Effector memory CD8-positive, alpha-beta T cell (primary cell): ENCODE measurements around the gene SHISA7.

Experiments used
- ATAC-seq: fragments of 150-1000 bp; cut with Tn5 transposase; replicated peaks from 2 replicates; pipeline ENCODE4 v1.10.0; 2021; ENCODE audit warnings: mild to moderate bottlenecking, moderate library complexity
- DNase-seq, 3 experiments: peaks; one replicate each; pipeline ENCODE4 v3.0.0; 2021
- H3K27ac Mint-ChIP-seq, 2 donors: one replicate each; pipeline ENCODE4 v1.8.0; 2022; ENCODE audit warnings: mild to moderate bottlenecking in 2 of 2, mixed read lengths in 2 of 2, moderate library complexity in 2 of 2
- H3K27me3 Mint-ChIP-seq, 2 donors: one replicate each; pipeline ENCODE4 v1.8.0; 2022; ENCODE audit warnings: mixed read lengths in 2 of 2
- H3K36me3 Mint-ChIP-seq: one replicate; pipeline ENCODE4 v1.8.0; 2022; ENCODE audit warnings: mild to moderate bottlenecking, moderate library complexity, mixed read lengths; ENCODE audit not compliant: insufficient read depth
- H3K4me1 Mint-ChIP-seq, 2 donors: one replicate each; pipeline ENCODE4 v1.8.0; 2022; ENCODE audit warnings: low read depth in 2 of 2, mixed read lengths in 2 of 2
- H3K4me3 Mint-ChIP-seq, 2 donors: one replicate each; pipeline ENCODE4 v1.8.0; 2022; ENCODE audit warnings: mild to moderate bottlenecking in 2 of 2, mixed read lengths in 2 of 2, moderate library complexity in 2 of 2
- H3K9me3 Mint-ChIP-seq, 2 donors: one replicate each; pipeline ENCODE4 v1.8.0; 2022; ENCODE audit warnings: mixed read lengths in 2 of 2

Gene SHISA7

DNA sequence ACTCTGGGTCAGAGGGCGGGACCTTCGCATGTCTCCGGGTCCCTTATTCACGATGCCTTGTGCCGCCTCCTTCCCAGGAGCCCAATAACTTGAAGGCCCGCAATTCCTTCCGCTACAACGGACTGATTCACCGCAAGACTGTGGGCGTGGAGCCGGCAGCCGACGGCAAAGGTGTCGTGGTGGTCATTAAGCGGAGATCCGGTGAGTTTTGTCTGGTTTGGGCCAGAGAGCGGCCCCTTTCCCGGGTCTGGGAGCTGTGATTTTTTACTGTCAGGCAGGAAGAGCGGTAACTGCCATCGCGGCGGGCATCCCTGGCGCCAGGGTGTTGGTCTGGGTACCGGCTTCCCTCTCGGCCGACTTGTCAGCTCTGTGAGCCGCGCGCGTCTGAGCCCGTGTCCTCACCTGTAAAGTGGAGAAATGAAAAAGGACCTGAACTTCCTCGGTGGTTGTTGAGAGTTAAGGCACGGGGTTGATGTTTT lies 56.6 kb downstream of the SHISA7 start:
- no peak for DNase-seq
- Mint-ChIP-seq H3K4me1 (peaks cover 66 to 75% of the 10 kb centered on the region in 2 donors), H3K36me3 (peaks cover 66% of the 10 kb centered on the region), H3K27ac (peak overlapping the region; percentile 96 to 99), H3K4me3 (peak overlapping the region; percentile 94 to 97), H3K9me3 (no peaks in the 10 kb centered on the region), H3K27me3 (no peaks in the 10 kb centered on the region)
- no peak for ATAC-seq

- peaks cover 61% of the 10 kb centered on the region for H3K36me3 Mint-ChIP-seq
- peak within 1 kb of the TSS; percentile 96 to 99 for H3K27ac Mint-ChIP-seq
- H3K9me3 Mint-ChIP-seq = no peaks in the 10 kb centered on the region
- peak within 1 kb of the TSS; percentile 94 to 97 for H3K4me3 Mint-ChIP-seq
- ATAC-seq (peak; percentile 74), DNase-seq (peak; percentile 99 to 100 (median 100))
- H3K4me1 Mint-ChIP-seq = peaks cover 66 to 75% of the 10 kb centered on the region in 2 donors
- H3K27me3 Mint-ChIP-seq = no peaks in the 10 kb centered on the region
Observed at GRCh38 chr19:55385724-55386492, 57.2 kb downstream of the SHISA7 start, which contains the start of gene RPL28. Gene RPL28 (plus strand): TSS chr19:55385932. CDS start chr19:55386358, 426 bp downstream.

- Mint-ChIP-seq H3K9me3 (no peaks in the 10 kb centered on the region), H3K36me3 (peaks cover 53% of the 10 kb centered on the region), H3K27ac (peak overlapping the region; percentile 96 to 99), H3K27me3 (no peaks in the 10 kb centered on the region), H3K4me3 (peak overlapping the region; percentile 94 to 97), H3K4me1 (peaks cover 59 to 67% of the 10 kb centered on the region in 2 donors)
- DNase-seq = peak; percentile 94 to 97 (median 96)
- peak; percentile 75 for ATAC-seq
Observed at GRCh38 chr19:55384920-55385723, 58.0 kb downstream of the SHISA7 start.

DNA sequence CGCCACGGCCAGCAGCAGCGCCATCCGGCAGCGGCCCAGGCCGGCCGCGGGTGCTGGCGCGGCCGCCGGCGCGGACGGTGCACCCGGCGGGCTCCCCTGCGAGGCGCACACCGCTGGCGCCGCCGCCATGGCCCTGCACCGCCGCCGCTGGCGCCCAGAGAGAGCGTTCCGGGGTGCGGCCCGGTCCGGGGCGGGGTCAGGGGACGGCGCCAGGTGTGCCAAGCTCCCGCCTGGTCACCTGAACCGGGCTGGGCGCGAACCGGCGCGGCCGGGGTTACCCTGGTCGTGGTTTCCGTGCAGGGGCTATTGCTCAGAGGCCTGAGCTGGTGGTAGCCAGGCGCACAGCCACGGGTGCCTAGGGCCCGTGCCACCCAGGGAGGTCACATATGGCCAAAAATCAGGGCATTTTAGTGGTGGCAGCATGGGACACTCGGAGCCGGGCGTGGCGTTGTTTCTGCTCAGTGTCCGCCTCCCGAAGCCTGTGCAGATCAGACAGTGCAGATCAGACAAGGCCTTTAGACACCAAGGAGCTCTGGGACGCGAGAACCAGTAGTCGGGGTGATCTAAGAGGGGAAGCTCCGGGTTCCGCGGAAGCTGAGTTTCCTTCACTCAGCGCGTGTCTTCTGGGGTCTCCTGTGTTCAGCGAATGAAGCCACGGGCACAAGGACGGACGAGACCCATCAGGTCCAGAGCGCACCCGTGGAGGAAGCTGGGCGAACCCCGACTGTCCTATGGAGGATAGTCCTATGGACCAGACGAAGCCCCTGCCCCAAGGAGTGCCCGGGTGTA lies 58.8 kb downstream of the SHISA7 start, which contains the start of gene TMEM238:
TSS of gene TMEM238 (minus strand) at position 162 of the 789 bp plus-strand sequence. CDS start at position 129, 33 bp downstream.
- H3K4me1 Mint-ChIP-seq = peaks cover 51 to 59% of the 10 kb centered on the region in 2 donors
- ATAC-seq (no peak), DNase-seq (peak in 1 of 3 experiments; percentile 29)
- peak within 1 kb of the TSS; percentile 96 to 99 for H3K27ac Mint-ChIP-seq
- no peaks in the 10 kb centered on the region for H3K27me3 Mint-ChIP-seq
- no peaks in the 10 kb centered on the region for H3K9me3 Mint-ChIP-seq
- peaks cover 50% of the 10 kb centered on the region for H3K36me3 Mint-ChIP-seq
- peak within 1 kb of the TSS; percentile 94 to 97 for H3K4me3 Mint-ChIP-seq

DNA sequence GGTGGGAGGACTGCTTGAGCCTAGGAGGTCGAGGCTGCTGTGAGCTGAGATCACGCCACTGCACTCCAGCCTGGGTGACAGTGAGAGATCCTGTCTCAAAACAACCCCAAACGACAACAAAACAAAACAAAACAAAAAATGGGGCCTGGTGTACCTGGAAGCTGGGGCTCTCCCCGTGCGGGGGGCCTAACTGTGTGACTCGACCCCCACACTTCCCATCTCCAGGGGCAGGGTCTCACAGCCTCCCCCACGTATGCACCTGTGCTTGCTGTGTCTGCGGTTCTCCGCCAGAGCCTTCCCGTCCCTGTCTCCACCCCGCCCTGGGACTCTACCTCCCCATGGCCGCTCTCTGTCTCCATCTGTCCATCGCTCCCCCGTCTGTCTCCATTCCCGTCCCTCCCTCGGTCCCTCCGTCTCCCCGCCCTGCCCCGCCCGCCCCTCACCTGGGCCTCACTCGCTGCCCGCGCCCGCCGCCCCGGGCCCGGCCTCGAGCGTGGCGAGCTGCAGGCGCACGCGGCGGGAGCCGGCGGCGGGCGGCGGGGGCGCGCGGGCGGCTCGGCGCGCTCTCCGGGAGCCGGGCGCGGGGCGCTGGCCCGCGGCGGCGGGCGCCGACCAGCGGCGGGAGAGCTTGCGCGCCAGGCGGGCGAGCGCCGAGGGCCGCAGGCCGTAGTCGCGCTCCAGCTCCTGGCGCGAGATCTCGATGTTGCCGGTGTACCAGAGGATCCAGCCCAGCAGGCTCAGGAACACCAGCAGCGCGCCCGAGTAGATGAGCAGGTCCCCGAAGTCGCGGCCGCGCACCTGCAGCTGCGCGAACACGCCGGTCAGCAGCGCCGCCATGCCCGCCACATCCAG lies 59.6 kb downstream of the SHISA7 start:
- Mint-ChIP-seq H3K36me3 (peaks cover 43% of the 10 kb centered on the region), H3K4me1 (peaks cover 44 to 53% of the 10 kb centered on the region in 2 donors), H3K9me3 (no peaks in the 10 kb centered on the region), H3K4me3 (peak overlapping the region; percentile 87 to 94), H3K27ac (peak overlapping the region; percentile 70 to 71), H3K27me3 (no peaks in the 10 kb centered on the region)
- DNase-seq = peak in 1 of 3 experiments; percentile 38
- ATAC-seq = peak; percentile 3

DNA sequence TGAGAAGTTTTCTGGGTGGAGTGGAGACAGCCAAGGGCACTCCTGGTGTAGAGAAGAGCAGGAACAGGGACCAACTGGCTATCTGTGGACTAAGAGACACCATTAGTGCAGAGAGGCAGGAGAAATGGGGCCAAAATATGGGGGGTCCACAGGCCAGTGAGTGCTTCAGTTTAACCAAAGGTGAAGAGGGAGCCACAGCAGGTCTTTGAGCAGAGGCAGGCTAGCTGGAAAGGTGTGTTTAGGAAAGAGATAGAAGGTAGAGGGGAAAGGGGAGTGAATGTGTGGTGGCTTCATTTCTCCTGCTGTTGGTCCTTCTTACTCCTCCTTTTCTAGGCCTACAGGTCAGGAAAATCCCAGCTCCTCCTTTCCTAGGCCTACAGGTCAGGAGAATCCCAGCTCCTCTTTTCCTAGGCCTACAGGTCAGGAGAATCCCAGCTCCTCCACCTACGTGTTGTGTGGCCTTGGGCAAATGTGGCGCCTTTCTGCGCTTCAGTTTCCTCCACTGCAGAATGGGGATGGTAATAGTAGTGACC lies 60.5 kb downstream of the SHISA7 start:
- Mint-ChIP-seq H3K27me3 (no peaks in the 10 kb centered on the region), H3K36me3 (peaks cover 39% of the 10 kb centered on the region), H3K4me3 (peak overlapping the region; percentile 87 to 94), H3K9me3 (no peaks in the 10 kb centered on the region), H3K27ac (peak overlapping the region; percentile 70 to 71), H3K4me1 (peaks cover 38 to 48% of the 10 kb centered on the region in 2 donors)
- ATAC-seq (no peak), DNase-seq (no peak)

GRCh38 chr19:55382013-55382412 lies 61.1 kb downstream of the SHISA7 start:
- no peaks in the 10 kb centered on the region for H3K27me3 Mint-ChIP-seq
- H3K27ac Mint-ChIP-seq = peak overlapping the region in 1 of 2 donors; percentile 71
- H3K9me3 Mint-ChIP-seq = no peaks in the 10 kb centered on the region
- DNase-seq (no peak), ATAC-seq (no peak)
- H3K4me1 Mint-ChIP-seq = peaks cover 33 to 42% of the 10 kb centered on the region in 2 donors
- H3K4me3 Mint-ChIP-seq = peak overlapping the region; percentile 87 to 94
- H3K36me3 Mint-ChIP-seq = peaks cover 33% of the 10 kb centered on the region

- H3K27ac Mint-ChIP-seq = no peak overlapping the region
Observed at GRCh38 chr19:55379174-55379573, 63.9 kb downstream of the SHISA7 start.

More at GRCh38 chr19:55379174-55379573, 63.9 kb downstream of the SHISA7 start:
- Mint-ChIP-seq H3K36me3 (peaks cover 8% of the 10 kb centered on the region), H3K4me1 (peaks cover 13 to 18% of the 10 kb centered on the region in 2 donors), H3K4me3 (no peak overlapping the region), H3K27me3 (peaks cover 5 to 21% of the 10 kb centered on the region in 2 donors), H3K9me3 (no peaks in the 10 kb centered on the region)
- DNase-seq = no peak
- no peak for ATAC-seq
